K562 (cell line): ENCODE measurements around the gene ATP5F1D. TPM values are rescaled to one million over a fixed set of nuclear protein-coding genes. Genes with fewer than 3 reads are reported as not detected.

Experiments used
- EGR1 ChIP-seq: fragments of 450-650 bp; conservative IDR thresholded peaks from 2 replicates; pipeline ENCODE4 v1.6.1; 2017; ENCODE audit warnings: mild to moderate bottlenecking
- FIP1L1 ChIP-seq: fragments of 200-400 bp; formaldehyde crosslinking; IDR thresholded peaks from 2 replicates; pipeline ENCODE4 v1.6.1; 2018; ENCODE audit warnings: mild to moderate bottlenecking, low read depth, low read length; ENCODE audit not compliant: poor library complexity, severe bottlenecking
- GATAD2B ChIP-seq: fragments of 450-650 bp; IDR thresholded peaks from 2 replicates; pipeline ENCODE4 v1.6.1; 2017; ENCODE audit warnings: mild to moderate bottlenecking, borderline replicate concordance
- MAZ ChIP-seq, 2 experiments: fragments of 450-650 bp in 1 of 2; sonication (generic) in 1 of 2; formaldehyde crosslinking; IDR thresholded peaks in 1 of 2; conservative IDR thresholded peaks in 1 of 2; 2 replicates each; pipeline versions ENCODE4 v1.4.0 to v1.5.0; 2020; ENCODE audit warnings: mild to moderate bottlenecking in 1 of 2, missing genetic modification reagents in 1 of 2
- NCOA6 ChIP-seq: fragments of 450-650 bp; IDR thresholded peaks from 2 replicates; pipeline ENCODE4 v1.6.1; 2017; ENCODE audit warnings: mild to moderate bottlenecking
- PTBP1 ChIP-seq: fragments of 200-400 bp; formaldehyde crosslinking; IDR thresholded peaks from 2 replicates; pipeline ENCODE4 v1.6.1; 2017; ENCODE audit warnings: low read depth, low read length
- SIN3B ChIP-seq: fragments of 450-650 bp; IDR thresholded peaks from 2 replicates; pipeline ENCODE4 v1.6.1; 2017; ENCODE audit warnings: low read depth, mild to moderate bottlenecking, moderate library complexity
- polyA plus RNA-seq, 8 experiments: library from polyadenylated mRNA; depleted of rRNA in 4 of 8; stranded (reverse) in 5 of 8; unstranded in 3 of 8; fragments of >200 nt; fragmentation: Nextera tagmentation in 2 of 8; fragmentation: Illumina TruSeq in 1 of 8; extraction: Ambion mirVana in 2 of 8; extraction: Trizol in 1 of 8; gene quantifications; 2 replicates each; pipeline versions ENCODE4 v1.2.1 to v1.2.3, GENCODE V29; 2011 to 2014; ENCODE audit warnings: inconsistent platforms in 1 of 8, missing spikeins in 1 of 8
- total RNA-seq, 7 experiments: library from RNA; depleted of rRNA in 6 of 7; stranded (reverse); fragments of >200 nt in 6 of 7; fragmentation: Illumina TruSeq in 2 of 7; extraction: Trizol in 2 of 7; gene quantifications; 2 replicates each; pipeline versions ENCODE4 v1.2.1 to v1.2.3, GENCODE V29; 2011 to 2021; ENCODE audit warnings: low replicate concordance in 1 of 7
- TF ChIP-seq, protein P1 (sequence below), 3 experiments: IDR thresholded peaks in 2 of 3; conservative IDR thresholded peaks in 1 of 3; 2 replicates each; pipeline ENCODE4 v1.5.1; 2011 to 2012; ENCODE audit warnings: low read length in 3 of 3, mild to moderate bottlenecking in 3 of 3, control low read depth in 2 of 3, improper control_type of control experiment in 1 of 3, inconsistent platforms in 1 of 3, low read depth in 1 of 3, mixed read lengths in 1 of 3, moderate library complexity in 1 of 3; ENCODE audit not compliant: insufficient read depth in 2 of 3

Gene ATP5F1D
- total and polyA plus RNA-seq, 9 of the 15 experiments (the other 6 are each of a cell fraction or from before 2014, with no cell fraction given) = 3.9 to 409 (median 36.8) TPM

GRCh38 chr19:1250437-1251260 lies 9.1 kb downstream of the ATP5F1D start (continued):
- TF ChIP-seq SIN3B (peak; percentile 56; the same call in 1 of the 2 replicates), EGR1 (peak; percentile 2; the same call in 1 of the 2 replicates), MAZ (CRISPR knock-in tag; conservative IDR thresholded peaks at IDR 0.05 in 1 of 2, IDR thresholded peaks at IDR 0.05 in 1 of 2) (0 out of 4 replicates have a peak, but pooled peaks of 1 of the 2 experiments have one; percentile 25), NCOA6 (no peak), PTBP1 (no peak), FIP1L1 (peak; percentile 55), GATAD2B (peak; percentile 83; the same call in 1 of the 2 replicates)
- TF ChIP-seq, protein P1, sequence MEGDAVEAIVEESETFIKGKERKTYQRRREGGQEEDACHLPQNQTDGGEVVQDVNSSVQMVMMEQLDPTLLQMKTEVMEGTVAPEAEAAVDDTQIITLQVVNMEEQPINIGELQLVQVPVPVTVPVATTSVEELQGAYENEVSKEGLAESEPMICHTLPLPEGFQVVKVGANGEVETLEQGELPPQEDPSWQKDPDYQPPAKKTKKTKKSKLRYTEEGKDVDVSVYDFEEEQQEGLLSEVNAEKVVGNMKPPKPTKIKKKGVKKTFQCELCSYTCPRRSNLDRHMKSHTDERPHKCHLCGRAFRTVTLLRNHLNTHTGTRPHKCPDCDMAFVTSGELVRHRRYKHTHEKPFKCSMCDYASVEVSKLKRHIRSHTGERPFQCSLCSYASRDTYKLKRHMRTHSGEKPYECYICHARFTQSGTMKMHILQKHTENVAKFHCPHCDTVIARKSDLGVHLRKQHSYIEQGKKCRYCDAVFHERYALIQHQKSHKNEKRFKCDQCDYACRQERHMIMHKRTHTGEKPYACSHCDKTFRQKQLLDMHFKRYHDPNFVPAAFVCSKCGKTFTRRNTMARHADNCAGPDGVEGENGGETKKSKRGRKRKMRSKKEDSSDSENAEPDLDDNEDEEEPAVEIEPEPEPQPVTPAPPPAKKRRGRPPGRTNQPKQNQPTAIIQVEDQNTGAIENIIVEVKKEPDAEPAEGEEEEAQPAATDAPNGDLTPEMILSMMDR (IDR thresholded peaks at IDR 0.05 in 2 of 3, conservative IDR thresholded peaks at IDR 0.05 in 1 of 3; ENCODE audit: insufficient read depth in 2 of 3, low read depth in 1 of 3, low read length in 3 of 3) = peak in 1 of 3 experiments; percentile 13; a peak in 1 of 6 replicates
